ENCODE measurements around the gene CDYL.

GRCh38 chr6:4728436-4728769, 47.8 kb upstream of the CDYL start:
- TF ChIP-seq CTCF (IDR thresholded peaks at IDR 0.05; ENCODE audit: low read depth, low read length) (no peak), EZH2phosphoT487 (IDR thresholded peaks at IDR 0.05; ENCODE audit: low read depth) (no peak)

Data from OCI-LY3 (cell line).